GM23338 (cell line): ENCODE measurements around the gene CPNE7. TPM values are rescaled to one million over a fixed set of nuclear protein-coding genes. Genes with fewer than 3 reads are reported as not detected.
A peak's percentile ranks its signal among the peaks of the same experiment; 100 is the strongest.

Source experiments
- ATAC-seq: fragments of 200-7000 bp; cut with Tn5 transposase; 3 replicates; pipeline ENCODE4 v1.9.1; 2020
- DNase-seq: peaks from one replicate; pipeline ENCODE4 v3.0.0-alpha.2; 2015; ENCODE audit warnings: low spot score
- H2AFZ ChIP-seq: fragments of 200-600 bp; sonication (generic); 2 replicates; pipeline ENCODE4 v1.8.0; 2016; ENCODE audit warnings: antibody characterized with exemption, mild to moderate bottlenecking, moderate library complexity
- H3F3A ChIP-seq: fragments of 200-600 bp; sonication (generic); replicated peaks from 2 replicates; pipeline ENCODE4 v1.8.0; 2017; ENCODE audit warnings: antibody characterized with exemption, mixed run types, low read depth
- H3K27ac ChIP-seq: fragments of 200-600 bp; sonication (generic); 2 replicates; pipeline ENCODE4 v1.6.1; 2016; ENCODE audit warnings: low read depth
- H3K27me3 ChIP-seq: fragments of 200-600 bp; sonication (generic); 2 replicates; pipeline ENCODE4 v1.8.0; 2016; ENCODE audit warnings: mild to moderate bottlenecking, mixed run types, moderate library complexity; ENCODE audit not compliant: insufficient read depth
- H3K36me3 ChIP-seq: fragments of 200-600 bp; sonication (generic); 2 replicates; pipeline ENCODE4 v1.8.0; 2016; ENCODE audit warnings: mild to moderate bottlenecking; ENCODE audit not compliant: insufficient read depth
- H3K4me1 ChIP-seq: fragments of 200-600 bp; sonication (generic); 2 replicates; pipeline ENCODE4 v1.8.0; 2016; ENCODE audit warnings: mild to moderate bottlenecking, moderate library complexity; ENCODE audit not compliant: insufficient read depth
- H3K4me2 ChIP-seq: fragments of 200-600 bp; sonication (generic); 2 replicates; pipeline ENCODE4 v1.7.1; 2017; ENCODE audit warnings: mixed run types
- H3K4me3 ChIP-seq: fragments of 200-600 bp; sonication (generic); 2 replicates; pipeline ENCODE4 v1.6.1; 2016; ENCODE audit warnings: mixed run types
- H3K79me2 ChIP-seq: fragments of 200-600 bp; sonication (generic); replicated peaks from 2 replicates; pipeline ENCODE4 v1.8.0; 2017; ENCODE audit warnings: mild to moderate bottlenecking; ENCODE audit not compliant: insufficient read depth
- H3K9me2 ChIP-seq: fragments of 200-600 bp; sonication (generic); 2 replicates; pipeline ENCODE4 v1.8.0; 2017; ENCODE audit not compliant: insufficient read depth
- H4K20me1 ChIP-seq: fragments of 200-600 bp; sonication (generic); replicated peaks from 2 replicates; pipeline ENCODE4 v1.8.0; 2017; ENCODE audit warnings: mild to moderate bottlenecking; ENCODE audit not compliant: insufficient read depth
- H3K27ac Mint-ChIP-seq: 2 replicates; pipeline ENCODE4 v1.8.0; 2020; ENCODE audit warnings: inconsistent platforms, mild to moderate bottlenecking, moderate library complexity, mixed read lengths
- H3K27me3 Mint-ChIP-seq: 3 replicates; pipeline ENCODE4 v1.8.0; 2022; ENCODE audit warnings: low read depth, mild to moderate bottlenecking, moderate library complexity, mixed read lengths, inconsistent platforms; ENCODE audit not compliant: insufficient read depth, poor library complexity
- H3K36me3 Mint-ChIP-seq: 3 replicates; pipeline ENCODE4 v1.8.0; 2021; ENCODE audit warnings: low read depth, mild to moderate bottlenecking, inconsistent platforms, moderate library complexity, mixed read lengths
- H3K4me1 Mint-ChIP-seq: 3 replicates; pipeline ENCODE4 v1.8.0; 2020; ENCODE audit warnings: mild to moderate bottlenecking, inconsistent platforms, mixed read lengths
- H3K4me3 Mint-ChIP-seq: 3 replicates; pipeline ENCODE4 v1.8.0; 2021; ENCODE audit warnings: moderate library complexity, mild to moderate bottlenecking, inconsistent platforms, mixed read lengths
- H3K9me3 Mint-ChIP-seq: 3 replicates; pipeline ENCODE4 v1.8.0; 2020; ENCODE audit warnings: moderate library complexity, mild to moderate bottlenecking, inconsistent platforms, mixed read lengths
- CREB1 ChIP-seq: fragments of 250-450 bp; sonication (Bioruptor Pico); IDR thresholded peaks from 2 replicates; pipeline ENCODE4 v1.5.0; 2020; ENCODE audit warnings: low read depth, mild to moderate bottlenecking, moderate library complexity
- CTCF ChIP-seq, 2 experiments: fragments of 200-600 bp in 1 of 2; sonication (generic) in 1 of 2; conservative IDR thresholded peaks; 2 replicates each; pipeline versions ENCODE4 v1.5.1 to v1.6.1; 2016 to 2017; ENCODE audit warnings: antibody characterized with exemption in 2 of 2, low read depth in 2 of 2, mild to moderate bottlenecking in 2 of 2, moderate library complexity in 1 of 2
- ETS1 ChIP-seq: IDR thresholded peaks from 2 replicates; pipeline ENCODE4 v1.6.1; 2016; ENCODE audit warnings: antibody characterized with exemption
- EZH2 ChIP-seq: fragments of 200-600 bp; sonication (generic); IDR thresholded peaks from one replicate; pipeline ENCODE4 v1.8.0; 2017; ENCODE audit warnings: antibody characterized with exemption, mild to moderate bottlenecking, low read depth; ENCODE audit not compliant: unreplicated experiment
- EZH2phosphoT487 ChIP-seq: fragments of 200-600 bp; sonication (generic); IDR thresholded peaks from one replicate; pipeline ENCODE4 v1.8.1; 2018; ENCODE audit warnings: antibody characterized with exemption; ENCODE audit not compliant: unreplicated experiment
- JUNB ChIP-seq: IDR thresholded peaks from one replicate; pipeline ENCODE4 v1.6.1; 2016; ENCODE audit warnings: antibody characterized with exemption; ENCODE audit not compliant: unreplicated experiment
- NANOG ChIP-seq: IDR thresholded peaks from 2 replicates; pipeline ENCODE4 v1.6.1; 2016; ENCODE audit warnings: antibody characterized with exemption, borderline replicate concordance
- POLR2AphosphoS5 ChIP-seq: IDR thresholded peaks from 2 replicates; pipeline ENCODE4 v1.6.1; 2016; ENCODE audit warnings: antibody characterized with exemption, low read depth
- REST ChIP-seq: IDR thresholded peaks from one replicate; pipeline ENCODE4 v1.6.1; 2018; ENCODE audit warnings: antibody characterized with exemption; ENCODE audit not compliant: unreplicated experiment
- STAT1 ChIP-seq: IDR thresholded peaks from one replicate; pipeline ENCODE4 v1.6.1; 2016; ENCODE audit warnings: antibody characterized with exemption; ENCODE audit not compliant: unreplicated experiment
- ZNF114 ChIP-seq: fragments of 250-450 bp; sonication (Bioruptor Pico); IDR thresholded peaks from 2 replicates; pipeline ENCODE4 v1.5.0; 2020; ENCODE audit warnings: mild to moderate bottlenecking, moderate library complexity
- ZNF331 ChIP-seq: fragments of 250-450 bp; sonication (Bioruptor Pico); IDR thresholded peaks from 2 replicates; pipeline ENCODE4 v1.5.0; 2020; ENCODE audit warnings: low read depth, mild to moderate bottlenecking, moderate library complexity
- ZNF462 ChIP-seq: fragments of 250-450 bp; sonication (Bioruptor Pico); IDR thresholded peaks from 2 replicates; pipeline ENCODE4 v1.5.0; 2020; ENCODE audit warnings: mild to moderate bottlenecking, moderate library complexity
- polyA plus RNA-seq: library from polyadenylated mRNA; unstranded; fragments of >200 nt; fragmentation: Nextera tagmentation; extraction: Ambion mirVana; gene quantifications from 2 replicates; pipeline ENCODE4 v1.2.1, GENCODE V29; 2016
- total RNA-seq: library from RNA; depleted of rRNA; stranded (reverse); fragments of >200 nt; shearing (Covaris generic); gene quantifications from 2 replicates; pipeline ENCODE4 v1.2.3, GENCODE V29; 2014

Gene CPNE7
- total and polyA plus RNA-seq, 2 experiments from 2014 or later = 11.2 to 15.7 TPM

GRCh38 chr16:89601906-89602272 is 26.3 kb downstream of the CPNE7 start:
- H3K36me3 Mint-ChIP-seq = no peaks in the 10 kb centered on the region
- no peak overlapping the region for H3K4me3 Mint-ChIP-seq
- Histone ChIP-seq H4K20me1 (no peaks in the 10 kb centered on the region), H3K4me2 (peak overlapping the region; percentile 69; the same call in 1 of the 2 replicates), H3F3A (no peaks in the 10 kb centered on the region), H3K27me3 (no peaks in the 10 kb centered on the region), H3K9me2 (no peaks in the 10 kb centered on the region), H3K36me3 (no peaks in the 10 kb centered on the region), H3K4me1 (peaks cover 11% of the 10 kb centered on the region), H3K27ac (no peak overlapping the region), H3K79me2 (no peaks in the 10 kb centered on the region), H2AFZ (no peak overlapping the region; the same call in 1 of the 2 replicates), H3K4me3 (no peak overlapping the region)
- H3K27me3 Mint-ChIP-seq = peaks cover 12% of the 10 kb centered on the region
- no peak overlapping the region for H3K27ac Mint-ChIP-seq
- H3K9me3 Mint-ChIP-seq = no peaks in the 10 kb centered on the region
- H3K4me1 Mint-ChIP-seq = peaks cover 11% of the 10 kb centered on the region
- ATAC-seq (no peak), DNase-seq (no peak)
- no peak for TF ChIP-seq CREB1 (CRISPR knock-in tag)
- TF ChIP-seq CTCF (conservative IDR thresholded peaks at IDR 0.05; ENCODE audit: low read depth in 2 of 2) = no peak
- no peak for TF ChIP-seq EZH2
- no peak for TF ChIP-seq NANOG
- TF ChIP-seq ZNF462 (CRISPR knock-in tag) = no peak
- TF ChIP-seq ZNF331 (CRISPR knock-in tag) = no peak
- TF ChIP-seq EZH2phosphoT487 = no peak
- TF ChIP-seq STAT1 = no peak
- no peak for TF ChIP-seq POLR2AphosphoS5
- no peak for TF ChIP-seq ZNF114 (CRISPR knock-in tag)
- no peak for TF ChIP-seq REST
- no peak for TF ChIP-seq ETS1
- no peak for TF ChIP-seq JUNB
